ENCODE results near the gene SH3D19.

SH3D19 gene

DNA sequence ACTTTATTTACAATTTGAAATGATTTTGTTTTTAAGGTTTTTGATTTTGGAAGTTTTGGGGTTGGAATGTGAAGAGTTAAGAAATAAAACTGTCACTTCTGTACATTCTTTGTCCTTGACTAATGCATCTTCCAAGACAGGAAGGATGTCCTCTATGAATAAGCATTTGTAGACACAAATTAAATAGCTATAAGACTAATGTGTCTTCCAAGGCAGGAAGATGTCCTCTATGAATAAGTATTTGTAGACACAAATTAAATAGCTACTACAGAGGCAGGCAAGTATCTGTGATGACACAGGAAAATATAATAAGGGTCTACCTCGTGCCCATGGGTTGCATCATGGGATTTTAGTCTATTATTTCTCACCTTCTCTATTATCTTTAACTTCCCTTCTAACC is 33.9 kb downstream of the SH3D19 start:
- Histone ChIP-seq H3K9ac (ENCODE audit: low read depth, low read length, poor library complexity, severe bottlenecking) (no peak overlapping the region), H3K36me3 (ENCODE audit: insufficient read depth, low read length) (no peaks in the 10 kb centered on the region), H3K9me2 (replicated peaks; ENCODE audit: low read depth, low read length) (no peaks in the 10 kb centered on the region), H3K4me3 (ENCODE audit: low read length, poor library complexity, severe bottlenecking) (no peak overlapping the region), H3K27me3 (ENCODE audit: insufficient read depth, low read length, poor library complexity, severe bottlenecking) (no peaks in the 10 kb centered on the region), H3K4me1 (ENCODE audit: insufficient read depth, low read length, poor library complexity, severe bottlenecking) (no peaks in the 10 kb centered on the region), H3F3A (ENCODE audit: low read depth) (no peaks in the 10 kb centered on the region), H2AFZ (ENCODE audit: low read length) (no peak overlapping the region), H3K4me2 (ENCODE audit: low read depth, low read length, poor library complexity, severe bottlenecking) (no peak overlapping the region), H3K79me2 (ENCODE audit: insufficient read depth, low read length) (no peaks in the 10 kb centered on the region), H4K20me1 (ENCODE audit: insufficient read depth, low read length, poor library complexity, severe bottlenecking) (no peaks in the 10 kb centered on the region), H3K9me3 (ENCODE audit: insufficient read depth, low read depth, low read length) (no peaks in the 10 kb centered on the region)
- no peak for TF ChIP-seq EZH2phosphoT487 (IDR thresholded peaks at IDR 0.05; ENCODE audit: borderline replicate concordance)
- TF ChIP-seq, protein P1, sequence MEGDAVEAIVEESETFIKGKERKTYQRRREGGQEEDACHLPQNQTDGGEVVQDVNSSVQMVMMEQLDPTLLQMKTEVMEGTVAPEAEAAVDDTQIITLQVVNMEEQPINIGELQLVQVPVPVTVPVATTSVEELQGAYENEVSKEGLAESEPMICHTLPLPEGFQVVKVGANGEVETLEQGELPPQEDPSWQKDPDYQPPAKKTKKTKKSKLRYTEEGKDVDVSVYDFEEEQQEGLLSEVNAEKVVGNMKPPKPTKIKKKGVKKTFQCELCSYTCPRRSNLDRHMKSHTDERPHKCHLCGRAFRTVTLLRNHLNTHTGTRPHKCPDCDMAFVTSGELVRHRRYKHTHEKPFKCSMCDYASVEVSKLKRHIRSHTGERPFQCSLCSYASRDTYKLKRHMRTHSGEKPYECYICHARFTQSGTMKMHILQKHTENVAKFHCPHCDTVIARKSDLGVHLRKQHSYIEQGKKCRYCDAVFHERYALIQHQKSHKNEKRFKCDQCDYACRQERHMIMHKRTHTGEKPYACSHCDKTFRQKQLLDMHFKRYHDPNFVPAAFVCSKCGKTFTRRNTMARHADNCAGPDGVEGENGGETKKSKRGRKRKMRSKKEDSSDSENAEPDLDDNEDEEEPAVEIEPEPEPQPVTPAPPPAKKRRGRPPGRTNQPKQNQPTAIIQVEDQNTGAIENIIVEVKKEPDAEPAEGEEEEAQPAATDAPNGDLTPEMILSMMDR (conservative IDR thresholded peaks at IDR 0.05; ENCODE audit: low read length), result no peak

DNA sequence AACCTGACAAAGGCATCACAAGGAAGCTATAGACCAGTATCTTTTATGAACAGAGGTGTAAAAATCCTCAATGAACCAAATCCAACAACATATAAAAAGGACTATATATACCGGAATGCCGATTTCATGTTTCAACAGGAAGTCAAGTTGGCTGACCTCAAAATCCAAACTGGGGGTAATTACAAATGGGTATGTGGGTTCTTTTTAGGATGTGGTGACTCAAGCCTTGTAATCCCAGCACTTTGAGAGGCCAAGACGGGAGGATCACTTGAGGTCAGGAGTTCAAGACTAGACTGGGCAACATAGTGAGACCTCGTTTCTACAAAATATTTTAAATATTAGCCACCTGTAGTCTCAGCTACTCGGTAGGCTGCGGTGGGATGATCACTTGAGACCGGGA is 38.0 kb downstream of the SH3D19 start:
- no peak overlapping the region for H3K4me3 ChIP-seq (ENCODE audit: low read length, poor library complexity, severe bottlenecking)
- no peaks in the 10 kb centered on the region for H3K79me2 ChIP-seq (ENCODE audit: insufficient read depth, low read length)
- H3K4me1 ChIP-seq (ENCODE audit: insufficient read depth, low read length, poor library complexity, severe bottlenecking), result no peaks in the 10 kb centered on the region
- 0 out of 2 replicates have a peak, but pooled peaks cover 6% of the 10 kb centered on the region for H3K9me3 ChIP-seq (ENCODE audit: insufficient read depth, low read depth, low read length)
- H3K9me2 ChIP-seq (replicated peaks; ENCODE audit: low read depth, low read length), result no peaks in the 10 kb centered on the region
- no peak overlapping the region for H3K4me2 ChIP-seq (ENCODE audit: low read depth, low read length, poor library complexity, severe bottlenecking)
- no peaks in the 10 kb centered on the region for H3F3A ChIP-seq (ENCODE audit: low read depth)
- no peak for TF ChIP-seq EZH2phosphoT487 (IDR thresholded peaks at IDR 0.05; ENCODE audit: borderline replicate concordance)
- TF ChIP-seq, protein P1 (conservative IDR thresholded peaks at IDR 0.05; ENCODE audit: low read length), result no peak
- no peak overlapping the region for H3K9ac ChIP-seq (ENCODE audit: low read depth, low read length, poor library complexity, severe bottlenecking)
- no peak overlapping the region for H2AFZ ChIP-seq (ENCODE audit: low read length)
- no peaks in the 10 kb centered on the region for H4K20me1 ChIP-seq (ENCODE audit: insufficient read depth, low read length, poor library complexity, severe bottlenecking)
- no peaks in the 10 kb centered on the region for H3K36me3 ChIP-seq (ENCODE audit: insufficient read depth, low read length)
- H3K27me3 ChIP-seq (ENCODE audit: insufficient read depth, low read length, poor library complexity, severe bottlenecking), result no peaks in the 10 kb centered on the region

DNA sequence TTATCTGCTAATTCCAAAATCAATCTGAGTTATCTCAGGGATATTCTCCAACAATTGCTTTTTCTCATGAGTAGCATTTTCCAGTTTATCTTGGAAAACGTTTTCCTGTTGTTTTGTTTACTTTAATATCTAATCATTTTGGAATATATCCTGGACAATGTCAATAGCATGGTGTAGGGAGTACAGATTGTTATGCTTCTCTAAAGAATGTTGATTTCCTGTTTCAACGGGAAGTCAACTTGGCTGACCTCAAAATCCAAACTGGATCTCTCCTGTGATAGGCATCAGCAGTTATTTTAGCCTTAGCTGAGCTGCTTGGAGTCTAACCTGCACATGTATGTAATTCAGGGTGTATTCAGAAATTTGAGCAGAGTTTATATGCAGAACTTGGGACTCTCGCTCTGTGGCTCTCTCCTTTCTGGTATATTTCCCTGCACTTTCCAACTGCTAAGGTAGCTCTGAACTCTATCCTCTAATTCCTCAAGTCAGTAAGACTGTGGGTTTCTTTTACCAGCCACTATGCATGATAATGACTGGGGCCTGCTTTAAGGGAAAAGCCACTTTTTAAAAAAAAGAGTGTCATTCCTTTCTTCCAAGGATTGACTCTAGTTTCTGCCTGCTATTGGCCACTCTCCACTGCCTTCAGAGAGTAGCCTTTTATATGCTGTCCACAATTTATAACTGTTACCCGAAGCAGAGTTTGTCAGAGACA is 40.7 kb downstream of the SH3D19 start:
- TF ChIP-seq, protein P1 (conservative IDR thresholded peaks at IDR 0.05; ENCODE audit: low read length), result no peak
- TF ChIP-seq EZH2phosphoT487 (IDR thresholded peaks at IDR 0.05; ENCODE audit: borderline replicate concordance), result no peak
- Histone ChIP-seq H3K9me3 (ENCODE audit: insufficient read depth, low read depth, low read length) (0 out of 2 replicates have a peak, but pooled peaks cover 6% of the 10 kb centered on the region), H3F3A (ENCODE audit: low read depth) (no peaks in the 10 kb centered on the region), H3K4me3 (ENCODE audit: low read length, poor library complexity, severe bottlenecking) (no peak overlapping the region), H2AFZ (ENCODE audit: low read length) (no peak overlapping the region), H3K79me2 (ENCODE audit: insufficient read depth, low read length) (no peaks in the 10 kb centered on the region), H4K20me1 (ENCODE audit: insufficient read depth, low read length, poor library complexity, severe bottlenecking) (no peaks in the 10 kb centered on the region), H3K27me3 (ENCODE audit: insufficient read depth, low read length, poor library complexity, severe bottlenecking) (no peaks in the 10 kb centered on the region), H3K9ac (ENCODE audit: low read depth, low read length, poor library complexity, severe bottlenecking) (no peak overlapping the region), H3K9me2 (replicated peaks; ENCODE audit: low read depth, low read length) (no peaks in the 10 kb centered on the region), H3K4me2 (ENCODE audit: low read depth, low read length, poor library complexity, severe bottlenecking) (no peak overlapping the region), H3K36me3 (ENCODE audit: insufficient read depth, low read length) (no peaks in the 10 kb centered on the region), H3K4me1 (ENCODE audit: insufficient read depth, low read length, poor library complexity, severe bottlenecking) (no peaks in the 10 kb centered on the region)

Data from Loucy (cell line).